ENCODE results near the gene NAP1L4. TPM values are rescaled to one million over a fixed set of nuclear protein-coding genes. Genes with fewer than 3 reads are reported as not detected.
A peak's percentile ranks its signal among the peaks of the same experiment; 100 is the strongest.

The NAP1L4 gene
- total RNA-seq, 1 experiment from 2014 or later: 212 TPM

GRCh38 chr11:3011891-3012885 lies 20.1 kb upstream of the NAP1L4 start:
- no peak overlapping the region for H2BK20ac ChIP-seq (ENCODE audit: low read depth, low read length, poor library complexity, severe bottlenecking)
- Mint-ChIP-seq H3K27me3 (ENCODE audit: low read depth) (no peaks in the 10 kb centered on the region), H3K4me3 (no peak overlapping the region), H3K36me3 (ENCODE audit: insufficient read depth in 1 of 3, low read depth in 3 of 3) (peaks cover 29 to 92% (median 74%) of the 10 kb centered on the region in 3 experiments; a peak in 6 of 7 replicates), H3K4me1 (no peaks in the 10 kb centered on the region), H3K27ac (0 out of 7 replicates have a peak overlapping the region, but pooled peaks of 1 of the 3 experiments have one; percentile 40), H3K9me3 (no peaks in the 10 kb centered on the region)
- no peak overlapping the region for H3K4ac ChIP-seq (ENCODE audit: low read depth, low read length)
- no peak overlapping the region for H4K8ac ChIP-seq (replicated peaks; ENCODE audit: insufficient read length, low read depth, low read length)
- H3K14ac ChIP-seq (ENCODE audit: insufficient read depth, low read length): no peak overlapping the region
- no peak overlapping the region for H2AK5ac ChIP-seq (ENCODE audit: insufficient read length, low read length)
- H3K23ac ChIP-seq (ENCODE audit: insufficient read length, low read depth, low read length): no peak overlapping the region
- no peaks in the 10 kb centered on the region for H3K79me1 ChIP-seq (ENCODE audit: insufficient read depth, low read depth, low read length, poor library complexity, severe bottlenecking)
- no peaks in the 10 kb centered on the region for H3K9me3 ChIP-seq (ENCODE audit: control insufficient read depth, low read depth, low read length)
- H3K18ac ChIP-seq (ENCODE audit: insufficient read length, low read depth, low read length): no peak overlapping the region
- H3K4me2 ChIP-seq (ENCODE audit: insufficient read depth, insufficient read length, low read length): no peak overlapping the region
- no peak overlapping the region for H3K56ac ChIP-seq (ENCODE audit: insufficient read length, low read depth, low read length)
- DNase-seq: no peak
- H4K5ac ChIP-seq (ENCODE audit: insufficient read length, low read depth, low read length): no peak overlapping the region
- TF ChIP-seq CTCF (conservative IDR thresholded peaks at IDR 0.05): no peak
- H3T11ph ChIP-seq (ENCODE audit: low read length): no peak overlapping the region
- H3K27ac ChIP-seq (ENCODE audit: insufficient read length, low read depth, low read length): no peak overlapping the region
- H2AFZ ChIP-seq (ENCODE audit: low read length): no peak overlapping the region
- WGBS (ENCODE audit: extremely low coverage, insufficient read length, low lambda C conversion rate): no CpG with 5 or more reads among the region's 31 CpGs
- H2BK15ac ChIP-seq (ENCODE audit: low read depth, low read length): no peak overlapping the region
- H2BK120ac ChIP-seq (ENCODE audit: low read depth, low read length, poor library complexity, severe bottlenecking): no peak overlapping the region
- H4K20me1 ChIP-seq (ENCODE audit: control insufficient read depth, insufficient read depth, insufficient read length): no peaks in the 10 kb centered on the region
- no peaks in the 10 kb centered on the region for H3K79me2 ChIP-seq (ENCODE audit: insufficient read depth, low read length)
- no peaks in the 10 kb centered on the region for H3K4me1 ChIP-seq (ENCODE audit: insufficient read depth, low read length)
- H3K9ac ChIP-seq (ENCODE audit: extremely low read depth, insufficient read length, low read length): no peak overlapping the region
- H4K91ac ChIP-seq (ENCODE audit: insufficient read length, low read depth, low read length): no peak overlapping the region
- no peak overlapping the region for H2BK12ac ChIP-seq (ENCODE audit: insufficient read length, low read depth, low read length)
- no peaks in the 10 kb centered on the region for H3K23me2 ChIP-seq (ENCODE audit: insufficient read length, low read depth, low read length, poor library complexity, severe bottlenecking)
- H2BK5ac ChIP-seq (ENCODE audit: insufficient read length, low read length): no peak overlapping the region
- H3K27me3 ChIP-seq (ENCODE audit: insufficient read depth, low read length): no peaks in the 10 kb centered on the region

Data from H9 (cell line).